ENCODE results near the gene HDAC11.

Gene HDAC11

DNA sequence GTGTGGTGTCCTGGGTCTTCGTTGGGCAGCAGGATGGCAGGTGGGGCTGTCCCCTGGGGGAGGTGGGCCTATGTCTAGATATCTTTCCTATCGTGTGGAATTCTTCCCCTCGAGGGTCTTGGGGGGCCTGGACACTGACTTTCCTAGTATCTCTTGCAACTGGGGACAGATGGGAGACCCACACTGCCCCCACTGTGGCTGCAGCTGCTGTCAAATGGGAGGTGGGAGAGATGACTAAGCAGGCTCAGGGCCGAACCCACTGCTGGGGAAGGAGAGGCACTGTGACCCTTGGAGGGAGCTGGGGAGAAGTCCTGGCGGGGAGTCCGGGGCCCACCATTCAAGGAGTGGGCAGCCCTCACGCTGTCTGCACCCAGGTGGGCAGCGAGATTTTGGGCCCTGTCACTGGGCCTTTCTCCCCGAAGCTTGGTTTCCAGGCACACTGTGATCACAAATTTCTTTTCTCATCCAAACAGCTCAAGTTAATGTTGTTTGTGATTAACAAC is 65.9 kb downstream of the HDAC11 start:
- DNase-seq = no peak

DNA sequence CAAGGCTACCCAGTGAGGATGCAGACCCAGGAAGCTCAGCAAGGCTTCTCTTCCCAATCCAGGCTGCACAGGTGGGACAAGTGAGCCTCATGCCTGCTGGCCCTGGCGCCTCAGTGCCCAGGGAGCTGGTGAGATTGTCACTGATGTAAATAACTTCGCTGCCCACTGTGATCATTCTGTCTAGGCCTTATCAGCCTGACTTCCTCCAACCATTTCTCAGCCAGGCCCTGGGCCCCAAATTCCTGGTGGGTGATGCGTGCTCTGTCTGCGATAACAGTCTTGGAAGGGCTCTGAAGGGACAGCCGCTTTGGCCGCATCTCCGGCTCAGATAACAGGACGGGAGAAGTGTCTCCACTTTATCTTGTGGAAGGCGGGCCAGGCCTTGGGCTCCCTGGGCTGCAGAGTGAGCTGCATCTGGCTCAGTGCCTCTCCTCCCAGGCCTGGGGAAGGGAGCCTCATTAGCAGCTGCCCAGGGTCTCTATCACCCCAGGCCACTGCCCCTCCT is 66.6 kb downstream of the HDAC11 start:
- DNase-seq = no peak

DNA sequence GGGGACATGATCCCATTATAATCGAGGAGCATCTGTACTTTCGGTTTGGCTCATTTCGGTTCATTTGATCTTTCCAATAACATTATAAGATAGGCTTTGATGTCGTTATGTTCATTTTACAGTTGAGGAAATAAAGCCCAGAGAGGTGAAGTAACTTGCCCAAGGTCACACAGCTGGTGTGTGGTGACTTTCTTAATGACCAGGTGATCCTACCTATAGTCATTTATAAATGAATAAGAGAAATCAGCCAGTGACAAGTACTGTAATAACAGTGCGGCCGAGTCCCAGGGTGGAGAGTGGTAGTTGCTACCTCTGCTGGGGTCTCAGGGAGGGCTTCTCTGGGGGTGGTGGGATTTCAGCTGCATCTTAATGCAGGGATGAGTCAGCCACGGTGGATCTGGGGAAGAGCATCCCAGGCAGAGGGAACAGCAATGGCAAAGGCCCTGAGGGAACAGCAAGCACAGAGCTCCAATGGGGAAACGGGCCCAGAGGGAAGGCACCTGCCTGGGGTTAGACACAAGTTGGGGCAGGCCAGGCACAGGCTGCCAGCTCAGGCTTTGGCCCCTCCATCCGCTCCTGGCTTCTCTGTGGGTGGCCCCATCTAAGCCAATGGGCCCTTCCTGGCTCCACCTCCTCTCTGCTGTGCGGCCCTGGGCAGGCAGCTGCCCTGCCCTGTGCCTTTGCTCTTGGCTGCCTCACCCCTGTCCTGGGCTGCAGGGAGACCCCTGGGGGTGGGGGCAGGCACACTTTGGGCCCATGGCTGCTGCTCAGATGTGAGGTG is 67.7 kb downstream of the HDAC11 start:
- no peak for DNase-seq

DNA sequence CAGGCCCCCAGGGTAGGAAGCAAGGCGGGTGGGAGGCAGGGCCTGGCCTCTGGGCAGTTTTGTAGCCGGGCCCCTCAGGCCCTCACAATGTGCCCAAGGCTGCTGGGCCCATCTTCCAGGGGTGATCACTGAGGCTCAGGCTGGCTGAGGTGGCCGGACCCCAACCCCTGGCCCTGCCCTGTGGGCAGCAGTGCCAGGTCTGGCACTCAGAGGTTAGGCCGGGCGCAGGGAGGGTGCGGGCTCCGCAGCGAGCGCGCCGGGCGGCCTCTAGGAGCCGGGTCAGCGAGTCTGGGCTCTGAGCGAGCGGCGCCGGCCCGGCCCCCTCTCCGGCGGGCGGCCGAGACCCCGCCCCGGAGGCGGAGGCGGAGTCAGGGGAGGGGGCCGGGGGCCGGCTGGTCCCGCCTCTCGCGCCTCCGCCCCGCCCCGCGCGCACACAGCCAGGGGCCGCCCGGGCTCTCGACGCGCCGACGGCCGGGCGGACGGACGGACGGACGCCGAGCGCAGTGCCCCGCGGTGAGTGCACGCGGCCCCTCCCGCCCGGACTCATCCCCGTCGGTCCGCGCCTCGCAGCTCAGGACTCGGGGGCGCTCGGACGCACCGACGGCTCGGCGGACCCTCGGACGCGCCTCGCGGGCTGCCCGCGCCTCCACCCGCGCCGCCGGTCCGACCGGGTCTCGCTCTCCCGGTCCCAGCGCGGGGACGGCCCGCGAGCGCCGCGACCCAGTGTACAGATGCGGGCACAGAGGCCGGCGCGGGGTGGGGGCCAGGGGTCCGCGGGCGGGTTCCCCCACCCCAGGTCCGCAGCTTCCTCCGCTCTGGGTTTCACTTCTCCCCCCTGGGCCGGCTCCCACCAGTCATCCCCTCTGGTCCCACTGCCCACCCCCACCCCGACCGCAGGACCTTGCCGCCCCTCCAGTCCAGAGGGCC is 68.9 kb downstream of the HDAC11 start, which contains the start of gene FBLN2:
TSS of gene FBLN2 (plus strand) at position 430 of the 927 bp plus-strand sequence. CDS start 21,231 bp downstream, outside the sequence.
- DNase-seq = no peak

DNA sequence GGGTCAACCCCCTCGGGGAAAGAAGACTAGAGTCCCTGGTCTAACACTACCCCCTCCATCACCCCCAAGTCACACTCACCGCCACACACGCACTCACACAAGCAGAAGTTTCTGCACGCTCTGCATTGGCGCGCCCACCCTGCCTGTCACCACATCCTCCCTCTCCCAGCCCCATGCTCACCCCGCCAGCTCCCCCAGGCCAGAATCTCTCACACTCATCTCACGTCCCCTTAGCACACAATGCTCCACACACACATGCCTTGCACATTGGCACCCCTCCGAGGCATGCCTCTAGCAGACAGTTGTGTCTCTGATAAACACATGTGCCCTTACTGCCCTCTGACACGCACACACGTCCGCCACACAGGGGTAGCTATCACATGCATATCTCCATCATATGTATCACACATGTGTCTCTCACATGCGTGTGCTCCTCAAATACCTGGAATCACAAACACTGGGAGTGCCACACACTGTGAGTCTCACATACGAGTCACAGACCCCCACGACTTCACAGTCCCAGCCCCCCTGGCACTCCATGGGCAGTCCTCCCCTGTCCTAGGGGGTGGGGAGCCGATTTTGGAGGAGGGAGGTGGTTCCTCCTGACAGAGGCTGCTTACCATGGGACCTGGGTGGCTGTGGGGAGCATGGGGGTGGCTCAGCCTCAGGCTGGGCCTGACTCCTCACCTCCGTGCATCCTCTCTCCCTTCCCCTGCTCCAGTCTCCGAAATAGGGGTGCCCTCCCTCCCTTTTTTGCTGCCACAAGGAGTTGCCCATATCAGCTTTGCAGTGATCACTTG is 69.7 kb downstream of the HDAC11 start:
- DNase-seq = no peak

DNA sequence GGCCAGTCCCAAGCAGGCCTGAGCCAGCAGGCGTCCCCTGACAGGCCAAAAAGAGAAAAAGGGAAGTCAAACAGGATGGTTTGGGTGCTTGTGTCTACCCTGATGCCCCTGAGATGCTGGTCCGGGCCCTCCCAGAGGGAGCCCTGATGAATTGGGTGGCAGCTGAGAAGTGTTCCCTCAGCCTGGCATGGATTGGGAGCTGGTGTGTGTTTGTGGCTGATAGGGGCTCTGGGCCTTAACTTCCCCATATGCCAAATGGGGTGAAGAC is 70.3 kb downstream of the HDAC11 start:
- DNase-seq = no peak

DNA sequence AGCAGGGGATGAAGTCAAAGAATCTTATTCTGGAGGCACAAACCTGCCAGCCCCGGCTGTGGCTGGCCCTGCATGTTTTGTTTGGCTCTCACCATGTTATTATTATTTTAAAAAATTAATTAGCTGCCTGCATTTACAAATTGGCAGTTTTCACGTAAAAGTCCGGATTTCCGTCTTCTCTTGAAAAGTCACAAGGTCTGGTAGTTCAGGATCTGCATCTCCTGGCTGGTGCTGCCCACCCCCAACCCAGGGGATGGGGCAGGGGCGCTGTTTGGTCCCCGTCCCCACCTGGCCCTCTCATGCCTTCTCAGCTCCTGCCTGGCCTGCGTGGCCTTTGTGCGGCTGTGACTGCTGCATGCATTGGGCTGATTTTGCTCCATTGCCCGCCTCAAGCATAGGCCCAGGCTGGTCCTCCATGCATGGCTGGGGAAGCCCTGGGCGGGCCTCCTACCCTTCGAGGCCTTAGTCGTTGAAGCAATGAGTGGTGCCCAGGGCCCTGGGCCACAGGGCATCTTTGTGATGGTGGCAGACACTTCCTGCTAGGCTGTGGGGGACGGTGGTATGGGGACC is 70.8 kb downstream of the HDAC11 start:
- no peak for DNase-seq

DNA sequence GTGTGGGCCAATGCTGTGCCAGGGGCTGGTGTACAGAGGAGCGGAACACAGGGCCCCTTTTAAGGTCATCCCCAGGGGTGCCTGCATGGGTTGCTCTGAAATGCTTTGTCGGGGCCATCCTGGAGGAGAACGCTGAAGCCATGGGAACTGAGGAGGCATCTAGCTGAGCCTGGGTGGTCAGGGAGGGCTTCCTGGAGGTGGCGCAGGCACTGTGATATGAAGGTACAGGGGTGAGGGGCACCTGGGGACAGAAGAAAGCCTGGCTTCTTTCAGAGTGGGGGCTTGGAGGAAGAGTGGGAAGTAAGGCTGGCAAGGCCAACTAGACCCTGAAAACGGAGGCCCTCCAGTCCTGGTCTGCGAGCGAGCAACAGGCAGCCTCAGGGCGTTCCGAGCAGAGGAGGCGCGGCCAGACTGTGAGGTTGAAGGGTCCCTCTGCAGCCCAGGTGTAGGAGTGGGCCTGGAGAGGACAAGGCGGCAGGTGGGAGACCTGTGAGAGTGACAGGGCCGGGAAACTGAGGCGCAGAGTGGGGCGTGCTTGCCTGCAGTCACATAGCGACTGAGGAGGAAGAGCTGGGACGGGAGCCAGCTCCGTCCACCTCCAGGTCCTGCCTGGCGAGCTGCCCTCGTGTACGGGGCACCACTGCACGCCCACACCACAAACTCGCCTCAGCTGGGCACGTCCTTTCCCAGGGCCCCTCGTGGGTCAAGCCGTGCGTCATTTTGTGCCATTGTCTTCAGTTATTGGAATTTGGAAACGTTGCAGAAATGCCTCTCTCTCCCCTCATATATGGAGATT is 72.9 kb downstream of the HDAC11 start:
- DNase-seq = no peak

DNA sequence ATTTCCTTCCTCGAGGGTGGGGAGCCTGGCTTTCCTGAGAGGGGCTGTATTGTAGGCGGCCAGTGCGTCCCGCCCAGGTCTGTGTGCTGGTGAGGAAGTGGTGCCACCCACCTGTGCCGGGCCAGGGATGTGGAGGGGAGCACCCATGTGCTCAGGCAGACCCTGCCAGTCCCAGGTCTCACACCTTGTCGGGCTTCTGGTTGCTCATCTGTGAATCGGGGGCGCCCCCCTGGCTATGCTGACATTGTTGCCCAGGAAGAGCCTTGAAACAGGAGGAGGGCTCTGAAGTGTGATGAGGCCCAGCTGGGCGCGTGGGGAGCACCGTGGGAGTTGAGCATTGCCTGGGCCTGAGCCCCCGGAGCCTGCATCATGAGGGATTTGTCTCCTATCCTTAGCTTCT is 73.6 kb downstream of the HDAC11 start:
- no peak for DNase-seq

DNA sequence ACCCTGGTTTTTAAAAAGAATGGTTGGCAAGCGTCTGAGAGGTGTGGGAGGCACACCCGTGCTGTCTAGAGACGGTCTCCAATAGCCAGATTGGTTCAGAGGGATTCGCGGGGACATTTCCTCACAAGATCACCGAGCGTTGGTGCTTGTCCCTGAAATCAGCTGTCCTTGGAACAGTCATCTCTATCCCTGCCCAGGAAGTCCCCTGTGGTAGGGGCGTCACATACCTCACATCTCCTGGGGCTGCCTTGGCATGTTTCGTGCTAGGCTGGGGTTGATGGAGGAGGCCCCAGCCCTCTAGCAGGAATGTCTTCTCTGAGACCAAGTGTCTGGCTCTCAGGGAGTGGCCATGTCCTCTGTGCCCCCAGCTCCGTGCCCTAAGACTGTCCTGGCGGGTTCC is 75.6 kb downstream of the HDAC11 start:
- no peak for DNase-seq

All from NCI-H1417 treated with DMSO at 0.1 percent for 48 hours (cell line).